Measurements from ENCODE around the gene CIB1. TPM values are rescaled to one million over a fixed set of nuclear protein-coding genes. Genes with fewer than 3 reads are reported as not detected.

CIB1 gene
- total RNA-seq, 2 experiments from 2014 or later, result 92.4 to 102 TPM

- Mint-ChIP-seq H3K36me3 (ENCODE audit: low read depth) (no peaks in the 10 kb centered on the region), H3K9me3 (ENCODE audit: insufficient read depth) (no peaks in the 10 kb centered on the region)
- CTCF ChIA-PET, result interaction anchor here (1.5 to 2.8 kb wide), 2 partner anchors 9 to 11 kb away, joined by 3 to 8 read pairs; partner anchors contain the start of gene SEMA4B
Measured at GRCh38 chr15:90212221-90213098, 21.3 kb downstream of the CIB1 start.

GRCh38 chr15:90211440-90212143, 22.1 kb downstream of the CIB1 start:
- Mint-ChIP-seq H3K27me3 (ENCODE audit: low read depth) (no peaks in the 10 kb centered on the region), H3K36me3 (ENCODE audit: low read depth) (no peaks in the 10 kb centered on the region), H3K27ac (no peak overlapping the region), H3K4me1 (ENCODE audit: low read depth) (peaks cover 16% of the 10 kb centered on the region), H3K9me3 (ENCODE audit: insufficient read depth) (no peaks in the 10 kb centered on the region), H3K4me3 (no peak overlapping the region)
- CTCF ChIA-PET, result interaction anchor here (1.5 kb wide), 1 partner anchor 10 kb away, joined by 3 read pairs; no protein-coding TSS in a partner anchor
- POLR2A ChIA-PET, result no interaction called here
- ATAC-seq (no peak), DNase-seq (no peak)

More at GRCh38 chr15:90212221-90213098, 21.3 kb downstream of the CIB1 start:
- Mint-ChIP-seq H3K4me1 (ENCODE audit: low read depth) (peaks cover 22% of the 10 kb centered on the region), H3K27ac (no peak overlapping the region), H3K4me3 (no peak overlapping the region), H3K27me3 (ENCODE audit: low read depth) (no peaks in the 10 kb centered on the region)
- ATAC-seq, result no peak
- POLR2A ChIA-PET, result no interaction called here
- DNase-seq, result no peak

- DNase-seq, result no peak
- no peaks in the 10 kb centered on the region for H3K27me3 Mint-ChIP-seq (ENCODE audit: low read depth)
- H3K27ac Mint-ChIP-seq, result no peak overlapping the region
- H3K36me3 Mint-ChIP-seq (ENCODE audit: low read depth), result no peaks in the 10 kb centered on the region
- H3K4me1 Mint-ChIP-seq (ENCODE audit: low read depth), result peaks cover 14% of the 10 kb centered on the region
- ATAC-seq, result no peak
- H3K9me3 Mint-ChIP-seq (ENCODE audit: insufficient read depth), result no peaks in the 10 kb centered on the region
- H3K4me3 Mint-ChIP-seq, result no peak overlapping the region
- POLR2A ChIA-PET, result no interaction called here
- CTCF ChIA-PET, result interaction anchor here (1.5 kb wide), 1 partner anchor 10 kb away, joined by 3 read pairs; no protein-coding TSS in a partner anchor
Measured at GRCh38 chr15:90211009-90211408, 22.7 kb downstream of the CIB1 start.

- H3K27me3 Mint-ChIP-seq (ENCODE audit: low read depth), result no peaks in the 10 kb centered on the region
- no peak for DNase-seq
- ChIA-PET POLR2A (no interaction called here), CTCF (no interaction called here)
- H3K4me1 Mint-ChIP-seq (ENCODE audit: low read depth), result peaks cover 14% of the 10 kb centered on the region
- H3K9me3 Mint-ChIP-seq (ENCODE audit: insufficient read depth), result no peaks in the 10 kb centered on the region
- no peak overlapping the region for H3K4me3 Mint-ChIP-seq
- no peak for ATAC-seq
- H3K36me3 Mint-ChIP-seq (ENCODE audit: low read depth), result no peaks in the 10 kb centered on the region
- peak overlapping the region; percentile 74 for H3K27ac Mint-ChIP-seq
Measured at GRCh38 chr15:90210593-90210992, 23.1 kb downstream of the CIB1 start.

DNA sequence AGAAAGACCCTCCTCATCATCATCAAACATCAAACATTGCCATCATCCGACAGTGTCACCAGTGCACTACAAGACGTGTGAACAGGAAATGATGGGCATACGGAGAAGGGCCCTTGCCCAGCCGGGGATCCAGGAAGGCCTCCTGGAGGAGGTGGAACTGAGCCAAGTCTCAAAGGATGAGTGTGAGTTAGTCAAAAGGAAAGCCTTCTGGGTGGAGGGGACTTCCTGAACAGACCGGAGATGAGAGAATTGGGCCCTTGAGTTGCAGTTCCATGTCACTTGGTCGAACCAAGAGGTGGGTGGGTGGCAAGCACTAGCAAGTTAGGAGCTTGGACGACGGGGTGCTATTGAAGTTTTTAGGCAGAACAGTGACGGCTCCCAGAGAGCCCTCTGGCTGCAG, 24.1 kb downstream of the CIB1 start:
- DNase-seq, result no peak
- ATAC-seq, result no peak
- CTCF ChIA-PET, result no interaction called here
- POLR2A ChIA-PET, result no interaction called here
- H3K27ac Mint-ChIP-seq, result no peak overlapping the region
- no peaks in the 10 kb centered on the region for H3K36me3 Mint-ChIP-seq (ENCODE audit: low read depth)
- H3K9me3 Mint-ChIP-seq (ENCODE audit: insufficient read depth), result no peaks in the 10 kb centered on the region
- H3K4me1 Mint-ChIP-seq (ENCODE audit: low read depth), result peaks cover 14% of the 10 kb centered on the region
- H3K4me3 Mint-ChIP-seq, result no peak overlapping the region
- no peaks in the 10 kb centered on the region for H3K27me3 Mint-ChIP-seq (ENCODE audit: low read depth)

GRCh38 chr15:90208356-90208755, 25.4 kb downstream of the CIB1 start:
- ChIA-PET CTCF (interaction anchor here (1.1 kb wide), 1 partner anchor 9 kb away, joined by 3 read pairs; no protein-coding TSS in a partner anchor), POLR2A (no interaction called here)
- no peak overlapping the region for H3K4me3 Mint-ChIP-seq
- peaks cover 14% of the 10 kb centered on the region for H3K4me1 Mint-ChIP-seq (ENCODE audit: low read depth)
- ATAC-seq, result no peak
- DNase-seq, result no peak
- no peaks in the 10 kb centered on the region for H3K9me3 Mint-ChIP-seq (ENCODE audit: insufficient read depth)
- H3K36me3 Mint-ChIP-seq (ENCODE audit: low read depth), result no peaks in the 10 kb centered on the region
- H3K27me3 Mint-ChIP-seq (ENCODE audit: low read depth), result no peaks in the 10 kb centered on the region
- no peak overlapping the region for H3K27ac Mint-ChIP-seq

GRCh38 chr15:90207252-90207651, 26.5 kb downstream of the CIB1 start:
- ChIA-PET POLR2A (no interaction called here), CTCF (no interaction called here)
- no peak overlapping the region for H3K4me3 Mint-ChIP-seq
- H3K27ac Mint-ChIP-seq, result no peak overlapping the region
- H3K4me1 Mint-ChIP-seq (ENCODE audit: low read depth), result peaks cover 19% of the 10 kb centered on the region
- no peak for DNase-seq
- H3K27me3 Mint-ChIP-seq (ENCODE audit: low read depth), result peaks cover 4% of the 10 kb centered on the region
- H3K9me3 Mint-ChIP-seq (ENCODE audit: insufficient read depth), result no peaks in the 10 kb centered on the region
- no peak for ATAC-seq
- peaks cover 2% of the 10 kb centered on the region for H3K36me3 Mint-ChIP-seq (ENCODE audit: low read depth)

GRCh38 chr15:90205886-90206285, 27.9 kb downstream of the CIB1 start:
- H3K27ac Mint-ChIP-seq, result no peak overlapping the region
- POLR2A ChIA-PET, result no interaction called here
- peaks cover 4% of the 10 kb centered on the region for H3K27me3 Mint-ChIP-seq (ENCODE audit: low read depth)
- DNase-seq (no peak), ATAC-seq (no peak)
- peaks cover 21% of the 10 kb centered on the region for H3K4me1 Mint-ChIP-seq (ENCODE audit: low read depth)
- H3K36me3 Mint-ChIP-seq (ENCODE audit: low read depth), result peaks cover 2% of the 10 kb centered on the region
- H3K9me3 Mint-ChIP-seq (ENCODE audit: insufficient read depth), result no peaks in the 10 kb centered on the region
- CTCF ChIA-PET, result interaction anchor here (0.7 to 2.3 kb wide), 2 partner anchors 43 to 87 kb away, joined by 3 to 6 read pairs; no protein-coding TSS in a partner anchor
- no peak overlapping the region for H3K4me3 Mint-ChIP-seq

- H3K4me3 Mint-ChIP-seq, result no peak overlapping the region
- CTCF ChIA-PET, result interaction anchor here (0.7 to 2.3 kb wide), 5 partner anchors 8 to 88 kb away, joined by 3 to 6 read pairs (median 3); no protein-coding TSS in a partner anchor
- ATAC-seq (no peak), DNase-seq (no peak)
- POLR2A ChIA-PET, result interaction anchor here (0.6 to 0.7 kb wide), 2 partner anchors 26 to 103 kb away, joined by 3 read pairs; no protein-coding TSS in a partner anchor
- H3K9me3 Mint-ChIP-seq (ENCODE audit: insufficient read depth), result no peaks in the 10 kb centered on the region
- H3K36me3 Mint-ChIP-seq (ENCODE audit: low read depth), result peaks cover 2% of the 10 kb centered on the region
- no peak overlapping the region for H3K27ac Mint-ChIP-seq
- H3K27me3 Mint-ChIP-seq (ENCODE audit: low read depth), result peaks cover 4% of the 10 kb centered on the region
- H3K4me1 Mint-ChIP-seq (ENCODE audit: low read depth), result peaks cover 23% of the 10 kb centered on the region
Measured at GRCh38 chr15:90205050-90205848, 28.5 kb downstream of the CIB1 start.

DNA sequence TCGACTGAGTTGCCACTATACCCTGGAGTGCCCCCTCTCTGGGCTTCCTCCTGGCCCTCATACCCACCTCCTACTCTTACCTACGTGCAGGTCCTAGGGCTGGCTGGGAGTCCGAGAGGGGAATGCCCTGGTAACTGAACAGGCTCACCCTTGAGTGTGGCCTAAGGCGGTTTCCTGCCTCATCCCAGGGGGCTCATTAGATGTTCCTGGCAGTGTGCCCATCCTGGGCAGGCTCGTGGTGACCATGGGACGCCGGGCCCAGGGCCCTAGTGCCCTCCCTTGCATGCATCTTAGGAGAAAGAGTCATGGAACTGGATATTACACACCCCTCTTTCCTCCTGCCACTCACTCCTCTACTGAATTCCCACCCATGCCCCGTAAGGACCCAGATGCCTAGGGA, 29.8 kb downstream of the CIB1 start:
- Mint-ChIP-seq H3K4me3 (no peak overlapping the region), H3K9me3 (ENCODE audit: insufficient read depth) (no peaks in the 10 kb centered on the region), H3K4me1 (ENCODE audit: low read depth) (peaks cover 22% of the 10 kb centered on the region), H3K27ac (no peak overlapping the region), H3K36me3 (ENCODE audit: low read depth) (peaks cover 2% of the 10 kb centered on the region), H3K27me3 (ENCODE audit: low read depth) (peaks cover 4% of the 10 kb centered on the region)
- POLR2A ChIA-PET, result interaction anchor here (1.4 kb wide), 1 partner anchor 27 kb away, joined by 6 read pairs; no protein-coding TSS in a partner anchor
- ATAC-seq (no peak), DNase-seq (no peak)
- CTCF ChIA-PET, result interaction anchor here (1.5 to 2.0 kb wide), 2 partner anchors 11 to 17 kb away, joined by 5 to 7 read pairs; no protein-coding TSS in a partner anchor

DNA sequence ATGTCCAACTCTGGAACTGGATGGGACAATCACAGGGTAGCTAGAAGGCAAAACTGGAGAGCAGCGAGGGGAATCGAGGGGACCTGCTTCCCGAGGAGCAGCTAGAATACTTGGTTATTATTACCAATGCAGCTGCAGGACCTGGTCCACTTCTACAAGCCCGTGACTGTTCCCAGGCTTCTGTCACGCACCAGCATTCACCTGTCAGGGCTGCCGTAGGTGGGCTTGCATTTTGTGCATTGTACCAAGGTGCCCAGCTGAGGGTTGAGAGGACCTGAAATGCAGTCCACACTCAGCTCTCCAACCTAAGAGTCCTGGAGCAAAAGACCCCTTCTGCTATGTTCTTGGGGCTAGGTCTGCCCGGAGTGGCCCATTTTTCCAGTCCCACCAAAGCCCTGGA, 30.3 kb downstream of the CIB1 start:
- H3K4me3 Mint-ChIP-seq, result no peak overlapping the region
- no peak for ATAC-seq
- peaks cover 23% of the 10 kb centered on the region for H3K4me1 Mint-ChIP-seq (ENCODE audit: low read depth)
- H3K9me3 Mint-ChIP-seq (ENCODE audit: insufficient read depth), result no peaks in the 10 kb centered on the region
- ChIA-PET CTCF (interaction anchor here (1.0 to 2.0 kb wide), 4 partner anchors 11 to 60 kb away, joined by 3 to 7 read pairs (median 4); no protein-coding TSS in a partner anchor), POLR2A (interaction anchor here (0.6 to 1.4 kb wide), 2 partner anchors 27 to 101 kb away, joined by 3 to 6 read pairs; partner anchors contain the start of gene IDH2)
- peaks cover 4% of the 10 kb centered on the region for H3K27me3 Mint-ChIP-seq (ENCODE audit: low read depth)
- DNase-seq, result no peak
- no peak overlapping the region for H3K27ac Mint-ChIP-seq
- peaks cover 2% of the 10 kb centered on the region for H3K36me3 Mint-ChIP-seq (ENCODE audit: low read depth)

Data from activated CD8-positive, alpha-beta T cell treated with anti-CD3 and anti-CD28 coated beads, Interleukin-2, amount 10 ng/mL, durations not matched to agents 7 days and 5 days (primary cell).